Thyroid gland (tissue), 4 donors: Measurements from ENCODE around the gene QARS1.

ENCODE experiments used
- POLR2A ChIP-seq, 2 donors: fragments of 450-650 bp; IDR thresholded peaks; one replicate each; pipeline ENCODE4 v1.6.1; 2017; ENCODE audit warnings: antibody characterized with exemption in 2 of 2, mild to moderate bottlenecking in 2 of 2, moderate library complexity in 1 of 2
- TF ChIP-seq, protein P1 (sequence below), 6 experiments: fragments of 200-600 bp in 3 of 6; fragments of 450-650 bp in 3 of 6; sonication (generic) in 3 of 6; IDR thresholded peaks; one replicate each; pipeline ENCODE4 v1.5.1; 2016 to 2019; ENCODE audit warnings: antibody characterized with exemption in 6 of 6, mild to moderate bottlenecking in 2 of 6, inconsistent platforms in 1 of 6, moderate library complexity in 1 of 6

- TF ChIP-seq, protein P1, sequence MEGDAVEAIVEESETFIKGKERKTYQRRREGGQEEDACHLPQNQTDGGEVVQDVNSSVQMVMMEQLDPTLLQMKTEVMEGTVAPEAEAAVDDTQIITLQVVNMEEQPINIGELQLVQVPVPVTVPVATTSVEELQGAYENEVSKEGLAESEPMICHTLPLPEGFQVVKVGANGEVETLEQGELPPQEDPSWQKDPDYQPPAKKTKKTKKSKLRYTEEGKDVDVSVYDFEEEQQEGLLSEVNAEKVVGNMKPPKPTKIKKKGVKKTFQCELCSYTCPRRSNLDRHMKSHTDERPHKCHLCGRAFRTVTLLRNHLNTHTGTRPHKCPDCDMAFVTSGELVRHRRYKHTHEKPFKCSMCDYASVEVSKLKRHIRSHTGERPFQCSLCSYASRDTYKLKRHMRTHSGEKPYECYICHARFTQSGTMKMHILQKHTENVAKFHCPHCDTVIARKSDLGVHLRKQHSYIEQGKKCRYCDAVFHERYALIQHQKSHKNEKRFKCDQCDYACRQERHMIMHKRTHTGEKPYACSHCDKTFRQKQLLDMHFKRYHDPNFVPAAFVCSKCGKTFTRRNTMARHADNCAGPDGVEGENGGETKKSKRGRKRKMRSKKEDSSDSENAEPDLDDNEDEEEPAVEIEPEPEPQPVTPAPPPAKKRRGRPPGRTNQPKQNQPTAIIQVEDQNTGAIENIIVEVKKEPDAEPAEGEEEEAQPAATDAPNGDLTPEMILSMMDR (IDR thresholded peaks at IDR 0.05), result peak in 5 of 6 experiments; percentile 29 to 53 (median 43)
- peak in 1 of 2 donors; percentile 76 for TF ChIP-seq POLR2A (IDR thresholded peaks at IDR 0.05)
Observed at GRCh38 chr3:49093853-49094767, 10.4 kb downstream of the QARS1 start, which contains the start of gene QRICH1.
